Keratinocyte (primary cell): ENCODE measurements around the gene HS3ST6. TPM values are rescaled to one million over a fixed set of nuclear protein-coding genes. Genes with fewer than 3 reads are reported as not detected.

Experiments
- DNase-seq: peaks from one replicate; pipeline ENCODE4 v3.0.0-alpha.2; 2011; ENCODE audit warnings: low read depth, missing footprints, low spot score
- FAIRE-seq: peaks from 2 replicates; lab custom pipeline; 2011; peaks lifted over from hg19 to GRCh38; lab: Jason Lieb, UNC
- H2AFZ ChIP-seq: 2 replicates; pipeline ENCODE4 v1.6.0; 2012; ENCODE audit warnings: low read length, control low read depth, inconsistent platforms; ENCODE audit not compliant: control insufficient read depth
- H3K27ac ChIP-seq: 2 replicates; pipeline ENCODE4 v1.5.1; 2011; ENCODE audit warnings: low read length; ENCODE audit not compliant: control insufficient read depth, insufficient read depth
- H3K27me3 ChIP-seq: 3 replicates; pipeline ENCODE4 v1.6.0; 2011; ENCODE audit warnings: low read length; ENCODE audit not compliant: control insufficient read depth, insufficient read depth; ENCODE audit errors: extremely low read depth
- H3K36me3 ChIP-seq, 2 experiments: 2 replicates in 1 of 2; 3 replicates in 1 of 2; pipeline ENCODE4 v1.5.1; 2011; ENCODE audit warnings: low read length in 2 of 2, mild to moderate bottlenecking in 1 of 2; ENCODE audit not compliant: control insufficient read depth in 2 of 2, insufficient read depth in 2 of 2; ENCODE audit errors: extremely low read depth in 1 of 2
- H3K4me1 ChIP-seq: 3 replicates; pipeline ENCODE4 v1.5.1; 2011; ENCODE audit warnings: low read length; ENCODE audit not compliant: control insufficient read depth, insufficient read depth; ENCODE audit errors: extremely low read depth
- H3K4me2 ChIP-seq: 3 replicates; pipeline ENCODE4 v1.6.0; 2011; ENCODE audit warnings: low read depth, low read length; ENCODE audit not compliant: control insufficient read depth, insufficient read depth; ENCODE audit errors: extremely low read depth
- H3K4me3 ChIP-seq, 3 experiments: fragments of 200-600 bp in 1 of 3; sonication (generic) in 1 of 3; 2 replicates in 2 of 3; 3 replicates in 1 of 3; pipeline ENCODE4 v1.5.1; 2011 to 2016; ENCODE audit warnings: low read length in 3 of 3, mild to moderate bottlenecking in 3 of 3, control low read depth in 2 of 3, inconsistent platforms in 1 of 3, low read depth in 1 of 3, mixed read lengths in 1 of 3, mixed run types in 1 of 3, moderate library complexity in 1 of 3; ENCODE audit not compliant: control insufficient read depth in 2 of 3, insufficient read depth in 2 of 3; ENCODE audit errors: extremely low read depth in 1 of 3
- H3K79me2 ChIP-seq: 2 replicates; pipeline ENCODE4 v1.6.0; 2012; ENCODE audit warnings: low read length; ENCODE audit not compliant: control insufficient read depth, insufficient read depth
- H3K9ac ChIP-seq: 3 replicates; pipeline ENCODE4 v1.6.0; 2011; ENCODE audit warnings: low read length; ENCODE audit not compliant: control insufficient read depth, insufficient read depth; ENCODE audit errors: extremely low read depth
- H3K9me1 ChIP-seq: 3 replicates; pipeline ENCODE4 v1.6.0; 2011; ENCODE audit warnings: low read length; ENCODE audit not compliant: control insufficient read depth, insufficient read depth; ENCODE audit errors: extremely low read depth
- H3K9me3 ChIP-seq: 2 replicates; pipeline ENCODE4 v1.5.1; 2012; ENCODE audit warnings: low read depth, low read length; ENCODE audit not compliant: control insufficient read depth
- H4K20me1 ChIP-seq: 3 replicates; pipeline ENCODE4 v1.6.0; 2011; ENCODE audit warnings: low read length; ENCODE audit not compliant: control insufficient read depth, insufficient read depth; ENCODE audit errors: extremely low read depth
- CTCF ChIP-seq, 3 experiments: IDR thresholded peaks in 1 of 3; conservative IDR thresholded peaks in 1 of 3; optimal IDR thresholded peaks in 1 of 3; 2 replicates in 2 of 3; 3 replicates in 1 of 3; pipeline versions ENCODE3 to v1.5.1; 2011; ENCODE audit warnings: low read length in 3 of 3, mild to moderate bottlenecking in 3 of 3, moderate library complexity in 2 of 3, control low read depth in 1 of 3, inconsistent platforms in 1 of 3; ENCODE audit not compliant: insufficient read depth in 2 of 3; ENCODE audit errors: extremely low read depth in 1 of 3
- EZH2 ChIP-seq: IDR thresholded peaks from one replicate; pipeline ENCODE4 v1.6.1; 2012; ENCODE audit warnings: inconsistent platforms, mild to moderate bottlenecking, low read length, moderate library complexity
- dilution Hi-C: fragments of 300-500 bp; cut with MboI; formaldehyde crosslinking; loops from one replicate; pipeline ENCODE4 v1.7.0; 2020; ENCODE audit warnings: low sequenced_read_pairs; ENCODE audit not compliant: extremely low pct_ligation_motif_present
- polyA plus RNA-seq, 5 experiments: library from polyadenylated mRNA; depleted of rRNA in 3 of 5; stranded (reverse) in 3 of 5; stranded (forward) in 1 of 5; unstranded in 1 of 5; fragments of >200 nt; gene quantifications; 1 replicate in 1 of 5; 2 replicates in 3 of 5; 3 replicates in 1 of 5; pipeline versions ENCODE4 v1.2.1 to v1.2.3, GENCODE V29; 2011 to 2012; ENCODE audit warnings: missing spikeins in 2 of 5, low read depth in 1 of 5, low replicate concordance in 1 of 5

HS3ST6 gene
- polyA plus RNA-seq, 1 donor (not counting 4 experiments of a cell fraction or from before 2014, with no cell fraction given), result not detected

- peaks cover 0 to 4% of the 10 kb centered on the region in 2 experiments for H3K36me3 ChIP-seq
- H3K27me3 ChIP-seq, result no peaks in the 10 kb centered on the region
- H3K27ac ChIP-seq, result no peak overlapping the region
- no peak overlapping the region for H3K9ac ChIP-seq
- no peaks in the 10 kb centered on the region for H4K20me1 ChIP-seq
- H3K4me3 ChIP-seq, result no peak overlapping the region
- FAIRE-seq (no peak), DNase-seq (no peak)
- peaks cover 23% of the 10 kb centered on the region for H3K4me1 ChIP-seq
- dilution Hi-C loops, result no loop called here
- TF ChIP-seq EZH2 (no peak), CTCF (optimal IDR thresholded peaks at IDR 0.05 in 1 of 3, IDR thresholded peaks at IDR 0.05 in 1 of 3, conservative IDR thresholded peaks at IDR 0.05 in 1 of 3; ENCODE audit: extremely low read depth in 1 of 3, insufficient read depth in 2 of 3, low read length in 3 of 3) (no peak)
- no peaks in the 10 kb centered on the region for H3K79me2 ChIP-seq
- H3K9me3 ChIP-seq, result no peaks in the 10 kb centered on the region
- H3K4me2 ChIP-seq, result no peak overlapping the region
- H2AFZ ChIP-seq, result no peak overlapping the region
- no peaks in the 10 kb centered on the region for H3K9me1 ChIP-seq
Observed at GRCh38 chr16:1938910-1939309, 20.7 kb upstream of the HS3ST6 start.

- dilution Hi-C loops, result no loop called here
- Histone ChIP-seq H3K4me1 (peaks cover 21% of the 10 kb centered on the region), H3K27ac (no peak overlapping the region), H3K4me3 (no peak overlapping the region), H3K9ac (no peak overlapping the region), H3K27me3 (no peaks in the 10 kb centered on the region), H2AFZ (no peak overlapping the region), H3K9me1 (no peaks in the 10 kb centered on the region), H3K79me2 (no peaks in the 10 kb centered on the region), H3K36me3 (peaks cover 0 to 4% of the 10 kb centered on the region in 2 experiments), H3K9me3 (no peaks in the 10 kb centered on the region), H3K4me2 (no peak overlapping the region), H4K20me1 (no peaks in the 10 kb centered on the region)
- TF ChIP-seq EZH2 (no peak), CTCF (optimal IDR thresholded peaks at IDR 0.05 in 1 of 3, IDR thresholded peaks at IDR 0.05 in 1 of 3, conservative IDR thresholded peaks at IDR 0.05 in 1 of 3; ENCODE audit: extremely low read depth in 1 of 3, insufficient read depth in 2 of 3, low read length in 3 of 3) (no peak)
- DNase-seq (no peak), FAIRE-seq (no peak)
Observed at GRCh38 chr16:1938316-1938715, 20.1 kb upstream of the HS3ST6 start.
